Stimulated activated CD8-positive, alpha-beta memory T cell treated with anti-CD3 and anti-CD28 coated beads, Interleukin-15, amount 100 ng/mL, for 4 hours (primary cell): ENCODE data around the gene SPOCK2.
"Not testable (repeated sequence)": the region's sequence is repeated elsewhere in the genome, so short reads cannot be mapped to it uniquely, and the experiment has no call there.

Experiments used
- DNase-seq, 2 donors: peaks; one replicate each; pipeline ENCODE4 v3.0.0-alpha.2; 2020; ENCODE audit warnings: low read depth in 2 of 2

Gene SPOCK2

GRCh38 chr10:72108004-72108370, 19.6 kb upstream of the SPOCK2 start:
- not testable (repeated sequence) for DNase-seq

GRCh38 chr10:72107325-72108003, 19.1 kb upstream of the SPOCK2 start:
- DNase-seq, result no peak

GRCh38 chr10:72106896-72107295, 18.5 kb upstream of the SPOCK2 start:
- no peak for DNase-seq

- no peak for DNase-seq
Measured at GRCh38 chr10:72106154-72106849, 18.0 kb upstream of the SPOCK2 start.

GRCh38 chr10:72105710-72106109, 17.4 kb upstream of the SPOCK2 start:
- DNase-seq, result no peak

GRCh38 chr10:72105098-72105475, 16.7 kb upstream of the SPOCK2 start:
- DNase-seq, result no peak

- DNase-seq, result no peak
Measured at GRCh38 chr10:72104472-72105097, 16.2 kb upstream of the SPOCK2 start.

GRCh38 chr10:72099600-72099921, 11.2 kb upstream of the SPOCK2 start:
- DNase-seq, result no peak

- no peak for DNase-seq
Measured at GRCh38 chr10:72098836-72099599, 10.7 kb upstream of the SPOCK2 start.

- DNase-seq, result no peak
Measured at GRCh38 chr10:72098301-72098835, 10.0 kb upstream of the SPOCK2 start.

- DNase-seq, result no peak
Measured at GRCh38 chr10:72097448-72098300, 9.3 kb upstream of the SPOCK2 start.

- DNase-seq, result no peak
Measured at GRCh38 chr10:72096115-72097000, 8.0 kb upstream of the SPOCK2 start.

GRCh38 chr10:72095195-72095594, 6.8 kb upstream of the SPOCK2 start:
- no peak for DNase-seq

GRCh38 chr10:72094574-72094973, 6.2 kb upstream of the SPOCK2 start:
- no peak for DNase-seq

GRCh38 chr10:72093450-72093849, 5.1 kb upstream of the SPOCK2 start:
- no peak for DNase-seq

GRCh38 chr10:72092987-72093386, 4.6 kb upstream of the SPOCK2 start:
- DNase-seq, result no peak

- DNase-seq, result no peak
Measured at GRCh38 chr10:72092171-72092924, 4.0 kb upstream of the SPOCK2 start.

GRCh38 chr10:72090326-72090725, 2.0 kb upstream of the SPOCK2 start:
- no peak for DNase-seq

GRCh38 chr10:72089618-72090017, 1.3 kb upstream of the SPOCK2 start:
- DNase-seq, result no peak
